Globus pallidus (tissue), 1 donor: ENCODE results near the gene PTPRN2.

ENCODE experiments used
- DNase-seq: peaks from one replicate; pipeline ENCODE4 v3.0.0-alpha.2; 2015; ENCODE audit warnings: low spot score

The PTPRN2 gene

DNA sequence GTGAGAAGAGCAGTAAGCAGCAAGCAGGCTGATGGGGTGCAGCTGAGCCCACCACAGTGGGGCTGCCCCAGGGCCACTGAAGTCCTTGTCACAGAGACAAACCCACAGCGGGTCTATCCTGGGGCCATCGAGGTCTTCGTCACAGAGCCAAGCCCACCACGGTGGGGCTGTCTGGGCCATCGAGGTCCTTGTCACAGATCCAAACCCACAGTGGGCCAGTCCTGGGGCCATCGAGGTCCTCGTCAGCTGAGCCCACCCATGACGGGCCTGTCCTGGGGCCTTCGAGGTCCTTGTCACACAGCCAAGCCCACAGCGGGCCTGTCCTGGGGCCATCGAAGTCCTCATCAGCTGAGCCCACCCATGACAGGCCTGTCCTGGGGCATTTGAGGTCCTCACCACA is 700.9 kb downstream of the PTPRN2 start:
- DNase-seq, result no peak

DNA sequence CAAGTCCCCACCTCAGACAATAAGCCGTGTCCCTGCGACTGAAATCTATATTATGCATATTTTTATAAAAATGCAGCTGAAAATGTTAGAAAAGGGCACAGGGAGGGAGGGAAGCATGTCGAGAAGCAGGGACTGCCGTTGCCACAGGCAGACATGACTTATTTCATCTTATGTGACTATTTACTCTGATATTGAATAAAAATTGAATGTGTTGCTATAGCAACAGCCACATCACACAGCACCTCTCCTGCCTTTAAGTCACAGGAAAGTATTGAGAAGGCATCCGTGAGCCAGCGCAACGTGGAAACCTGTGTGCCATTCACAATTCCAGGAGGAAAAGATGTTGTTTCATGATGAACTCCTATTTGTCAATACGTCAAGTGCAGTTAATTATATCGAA is 701.4 kb downstream of the PTPRN2 start:
- no peak for DNase-seq

DNA sequence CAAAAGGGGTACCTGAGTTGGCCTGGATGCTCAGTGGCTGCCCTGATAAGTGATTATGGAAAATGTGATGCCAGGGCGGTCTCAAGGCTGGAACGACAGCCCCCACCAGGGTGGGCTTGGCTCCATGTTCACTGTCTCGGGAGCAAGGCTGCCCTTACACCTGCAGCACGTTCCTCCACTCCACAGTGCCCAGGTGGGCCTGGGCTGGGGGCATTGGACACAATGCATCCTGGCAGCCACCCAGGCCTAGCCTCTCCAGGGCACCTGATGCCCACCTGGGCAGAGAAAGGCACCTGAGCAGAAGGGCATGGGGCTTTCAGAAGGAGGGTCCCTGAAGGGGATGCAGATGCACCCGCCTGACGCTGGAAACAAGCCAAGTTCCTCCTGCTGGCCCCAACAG is 702.5 kb downstream of the PTPRN2 start:
- no peak for DNase-seq

DNA sequence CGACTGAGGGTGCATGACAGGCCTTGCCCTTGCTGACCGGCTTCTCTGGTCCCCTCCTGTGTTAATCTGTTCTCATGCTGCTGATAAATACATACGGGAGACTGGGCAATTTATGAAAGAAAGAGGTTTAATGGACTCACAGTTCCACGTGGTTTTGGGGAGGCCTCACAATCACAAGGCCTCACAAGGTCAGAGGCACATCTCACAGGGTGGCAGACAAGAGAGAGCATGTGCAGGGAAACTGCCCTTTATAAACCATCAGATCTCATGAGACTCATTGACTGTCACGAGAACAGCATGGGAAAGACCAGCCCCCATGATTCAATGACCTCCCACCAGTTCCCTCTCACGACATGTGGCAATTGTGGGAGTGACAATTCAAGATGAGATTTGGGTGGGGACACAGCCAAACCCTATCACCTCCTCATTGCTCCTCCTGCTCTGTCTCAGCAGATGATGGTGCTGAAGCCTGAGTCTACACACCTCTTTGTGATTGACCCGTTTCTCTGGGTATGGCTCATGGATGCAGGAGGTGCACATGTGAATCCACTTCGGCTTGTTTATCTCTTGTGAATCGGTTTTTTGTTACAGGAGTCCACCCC is 703.1 kb downstream of the PTPRN2 start:
- no peak for DNase-seq

DNA sequence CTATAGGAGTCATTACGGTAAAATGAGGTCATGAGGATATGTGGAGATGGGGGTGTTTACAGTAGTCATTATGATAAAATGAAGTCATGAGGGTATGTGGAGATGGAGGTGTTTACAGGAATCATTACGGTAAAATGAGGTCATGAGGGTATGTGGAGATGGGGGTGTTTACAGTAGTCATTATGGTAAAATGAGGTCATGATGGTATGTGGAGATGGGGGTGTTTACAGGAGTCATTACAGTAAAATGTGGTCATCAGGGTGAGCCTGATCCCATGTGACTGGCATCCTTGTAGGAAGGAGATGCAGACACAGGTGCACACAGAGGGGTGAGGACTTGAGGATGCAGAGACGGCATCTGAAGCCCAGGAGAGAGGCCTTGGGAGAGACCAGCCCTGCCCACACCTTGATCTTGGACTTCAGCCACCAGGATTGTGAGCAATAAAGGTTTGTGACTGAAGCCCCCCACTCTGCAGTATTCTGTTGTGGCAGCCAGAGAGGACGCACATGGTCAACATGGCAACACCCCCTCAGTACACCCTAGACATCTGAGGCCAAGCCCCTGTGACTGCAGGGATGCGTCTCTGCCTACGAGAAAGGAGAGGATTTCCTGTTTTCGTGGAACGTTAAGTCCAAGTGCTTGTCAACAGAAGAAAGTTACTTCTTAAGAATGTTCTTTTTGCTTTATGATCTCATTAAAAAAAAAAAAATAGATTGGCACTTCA is 706.4 kb downstream of the PTPRN2 start:
- DNase-seq, result no peak

DNA sequence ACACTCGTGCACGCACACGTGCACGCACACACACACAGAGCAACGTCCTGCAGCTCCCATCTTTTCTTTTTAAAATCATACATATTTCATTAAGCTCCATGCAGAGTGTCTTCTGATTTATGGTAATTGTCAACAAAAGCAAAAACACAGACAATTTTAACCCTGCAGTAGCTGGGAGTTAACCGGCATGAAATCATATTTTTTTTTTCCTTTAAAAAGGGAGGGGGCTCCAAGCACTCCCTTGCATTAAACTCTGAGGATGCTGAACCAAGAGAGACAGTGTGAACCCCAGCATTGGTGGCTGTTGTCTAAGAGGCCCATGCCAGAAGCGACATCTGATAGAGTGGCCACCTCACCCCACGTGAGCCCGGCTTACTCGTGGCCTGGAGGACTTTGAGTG is 708.2 kb downstream of the PTPRN2 start:
- DNase-seq, result no peak

DNA sequence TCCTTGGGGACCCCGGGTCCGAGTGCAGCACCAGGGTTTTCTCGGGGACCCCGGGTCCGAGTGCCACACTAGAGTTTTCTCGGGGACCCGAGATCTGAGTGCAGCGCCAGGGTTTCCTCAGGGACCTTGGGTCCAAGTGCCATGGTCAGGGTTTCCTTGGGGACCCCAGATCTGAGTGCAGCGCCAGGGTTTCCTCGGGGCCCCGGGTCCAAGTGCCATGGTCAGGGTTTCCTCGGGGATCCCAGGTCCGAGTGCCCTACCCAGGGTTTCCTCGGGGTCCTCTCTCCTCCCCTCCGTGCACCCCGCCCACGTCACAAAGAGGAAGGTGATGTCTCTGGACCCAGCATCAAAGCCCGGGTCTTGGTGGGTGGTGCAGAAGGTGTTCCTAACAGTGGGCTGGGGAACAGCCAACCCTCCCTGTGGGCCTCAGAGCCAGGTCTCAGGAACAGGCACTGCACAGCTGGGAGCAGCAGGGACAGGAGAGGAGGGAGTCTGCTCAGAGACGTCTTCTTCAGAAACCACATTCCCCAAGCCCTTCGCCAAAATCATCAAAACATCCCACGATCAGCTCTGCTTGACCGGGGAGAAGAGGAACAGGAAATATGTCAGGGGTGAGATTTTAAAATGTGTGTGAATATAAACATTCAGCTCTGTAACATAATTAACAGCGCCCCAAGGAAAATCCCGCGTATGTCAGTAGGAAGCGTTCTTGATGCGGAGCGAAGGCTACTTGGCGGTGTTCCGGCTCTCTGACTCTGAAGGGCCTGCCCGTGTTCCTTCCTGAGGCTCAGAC is 710.1 kb downstream of the PTPRN2 start:
- DNase-seq, result no peak

DNA sequence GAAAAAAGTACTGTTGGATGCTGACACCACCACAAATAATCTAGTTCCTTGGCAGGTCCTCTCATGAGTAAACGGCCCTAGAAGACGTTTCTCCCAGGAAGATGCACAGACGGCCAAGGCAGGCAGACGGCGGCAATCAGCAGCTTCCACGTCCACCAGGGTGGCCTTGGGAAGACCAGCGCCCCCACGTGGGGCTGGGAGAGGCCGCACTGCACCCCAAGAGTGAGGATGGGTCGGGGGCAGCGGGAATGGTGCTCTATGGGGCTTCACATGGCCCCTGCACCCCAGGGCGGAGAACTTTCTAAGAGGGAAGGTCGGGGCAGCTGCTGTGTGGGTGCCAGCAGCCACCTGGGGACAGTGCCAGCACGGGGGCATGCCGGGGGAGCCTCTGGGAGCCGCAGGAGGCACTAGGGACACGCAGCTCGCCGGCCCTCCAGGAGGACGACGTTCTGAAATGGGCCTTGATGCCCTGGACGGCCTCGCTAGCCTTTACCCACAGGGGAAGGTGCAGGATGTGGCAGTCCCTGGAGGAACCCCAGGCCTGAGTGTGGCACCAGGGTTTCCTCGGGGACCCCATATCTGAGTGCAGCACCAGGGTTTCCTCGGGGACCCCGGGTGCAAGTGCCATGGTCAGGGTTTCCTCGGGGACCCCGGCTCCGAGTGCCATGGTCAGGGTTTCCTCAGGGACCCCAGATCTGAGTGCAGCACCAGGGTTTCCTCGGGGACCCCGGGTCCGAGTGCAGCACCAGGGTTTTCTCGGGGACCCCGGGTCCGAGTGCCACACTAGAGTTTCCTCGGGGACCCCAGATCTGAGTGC is 710.9 kb downstream of the PTPRN2 start:
- DNase-seq, result no peak

DNA sequence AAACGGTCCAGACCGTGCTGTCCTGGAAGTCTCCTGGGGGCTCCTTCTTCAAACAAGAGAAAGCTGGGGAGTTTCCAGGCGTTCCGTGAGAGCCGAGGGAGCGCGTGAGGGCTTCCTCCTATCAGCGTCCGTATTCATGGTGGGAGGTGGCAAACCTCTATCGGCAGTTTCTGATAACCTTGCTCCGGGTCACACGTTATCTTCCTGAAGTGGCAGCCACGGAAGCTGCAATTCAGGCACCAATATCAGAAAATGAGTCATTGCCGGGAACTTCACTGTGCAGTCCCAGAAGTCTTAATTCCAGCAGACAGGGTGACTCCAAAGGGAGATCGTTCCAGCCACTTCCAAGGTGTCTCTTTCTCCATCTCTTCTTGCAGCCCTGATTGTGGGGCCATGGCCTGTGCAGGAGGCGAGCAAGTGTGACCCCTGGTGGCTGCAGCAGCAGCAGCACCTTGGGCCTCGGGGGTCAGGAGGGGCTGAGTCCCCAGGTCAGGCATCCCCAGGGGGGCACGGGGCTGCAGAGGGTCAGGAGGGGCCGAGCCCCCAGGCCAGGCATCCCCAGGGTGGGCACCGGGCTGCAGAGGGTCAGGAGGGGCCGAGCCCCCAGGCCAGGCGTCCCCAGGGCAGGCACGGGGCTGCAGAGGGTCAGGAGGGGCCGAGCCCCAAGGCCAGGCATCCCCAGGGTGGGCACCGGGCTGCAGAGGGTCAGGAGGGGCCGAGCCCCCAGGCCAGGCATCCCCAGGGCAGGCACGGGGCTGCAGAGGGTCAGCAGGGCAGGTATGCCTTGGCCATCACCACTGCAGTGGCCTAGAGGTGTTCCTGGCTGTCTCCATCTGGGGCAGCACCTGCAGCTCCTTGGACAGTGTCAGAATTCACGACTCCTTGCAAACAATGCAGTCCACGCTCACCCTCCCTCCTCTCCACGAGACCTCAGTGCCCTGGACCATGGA is 712.1 kb downstream of the PTPRN2 start:
- no peak for DNase-seq

DNA sequence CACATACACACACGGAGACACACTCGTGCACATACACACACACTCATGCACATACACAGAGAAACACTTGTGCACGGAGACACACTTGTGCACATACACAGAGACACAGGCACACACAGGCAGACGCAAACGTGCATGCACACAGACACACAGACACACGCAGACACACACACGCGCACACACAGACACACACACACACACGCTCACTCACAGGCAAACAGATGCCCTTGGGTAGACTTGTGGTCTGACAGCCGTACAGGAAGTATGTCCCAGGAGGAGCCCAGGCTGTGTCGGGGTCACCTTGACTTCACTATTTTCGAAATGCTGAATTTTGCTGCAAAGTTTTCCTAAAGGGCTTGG is 712.8 kb downstream of the PTPRN2 start:
- no peak for DNase-seq

DNA sequence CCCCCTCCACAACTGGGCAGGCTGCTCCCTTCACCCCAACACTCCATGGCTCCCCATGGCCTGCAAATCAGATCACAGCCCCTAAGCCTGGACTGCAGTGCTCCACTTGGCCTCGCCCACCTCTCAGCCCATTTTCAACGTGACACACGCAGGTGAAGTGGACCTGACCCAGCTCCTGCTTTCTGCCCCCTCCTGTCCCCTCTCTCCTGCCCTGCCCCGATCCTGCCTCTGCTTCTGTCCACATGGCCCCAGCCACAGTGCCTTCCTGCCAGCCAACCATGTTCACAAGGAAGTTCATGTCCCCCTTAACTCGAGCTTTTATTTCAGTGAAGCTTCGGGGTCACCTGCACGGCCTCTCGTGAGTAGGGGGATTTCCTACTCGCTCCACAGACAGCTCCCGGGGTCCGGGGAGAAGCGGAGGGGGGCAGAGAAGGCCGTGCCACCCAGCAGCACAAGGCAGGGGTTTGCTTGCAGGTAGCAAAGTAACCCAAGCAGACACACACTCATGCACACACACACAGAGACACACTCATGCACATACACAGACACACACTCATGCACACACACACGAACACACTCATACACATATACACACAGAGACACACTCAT is 713.3 kb downstream of the PTPRN2 start:
- no peak for DNase-seq

DNA sequence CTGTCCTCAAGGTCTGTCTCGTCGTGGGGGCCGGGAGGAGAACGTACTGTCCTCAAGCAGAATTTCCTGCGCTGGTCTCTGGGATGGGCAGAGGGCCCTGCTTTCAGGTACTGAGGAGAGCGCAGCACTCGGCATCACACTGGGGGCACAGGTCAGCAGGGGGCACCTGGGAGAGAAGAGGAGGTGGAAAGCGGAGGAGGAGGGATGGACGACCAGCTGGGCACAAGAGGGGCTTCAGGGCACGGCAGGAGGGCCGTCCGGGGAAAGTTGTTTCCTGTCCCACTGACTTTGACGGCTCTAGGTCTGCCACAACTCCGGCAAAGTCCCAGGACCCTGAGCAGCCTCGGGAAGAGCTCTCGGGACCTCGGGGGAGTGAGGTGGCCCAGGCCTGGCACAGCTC is 714.0 kb downstream of the PTPRN2 start:
- no peak for DNase-seq

DNA sequence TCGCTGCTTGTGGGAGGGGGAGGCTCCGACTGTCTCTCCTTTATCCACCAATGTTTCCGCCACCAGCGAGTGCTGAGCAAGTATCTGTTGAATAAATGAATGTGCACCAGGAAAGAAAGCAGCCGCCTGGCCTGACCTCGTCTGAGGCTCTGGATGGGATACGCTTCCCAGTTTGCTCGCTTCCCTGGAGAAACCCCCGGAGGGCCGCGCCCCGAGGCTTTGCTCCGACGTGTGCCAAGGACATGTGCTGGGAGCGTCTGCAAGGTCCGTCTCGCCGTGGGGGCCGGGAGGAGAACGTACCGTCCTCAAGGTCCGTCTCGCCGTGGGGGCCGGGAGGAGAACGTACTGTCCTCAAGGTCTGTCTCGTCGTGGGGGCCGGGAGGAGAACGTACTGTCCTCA is 714.4 kb downstream of the PTPRN2 start:
- DNase-seq, result no peak

DNA sequence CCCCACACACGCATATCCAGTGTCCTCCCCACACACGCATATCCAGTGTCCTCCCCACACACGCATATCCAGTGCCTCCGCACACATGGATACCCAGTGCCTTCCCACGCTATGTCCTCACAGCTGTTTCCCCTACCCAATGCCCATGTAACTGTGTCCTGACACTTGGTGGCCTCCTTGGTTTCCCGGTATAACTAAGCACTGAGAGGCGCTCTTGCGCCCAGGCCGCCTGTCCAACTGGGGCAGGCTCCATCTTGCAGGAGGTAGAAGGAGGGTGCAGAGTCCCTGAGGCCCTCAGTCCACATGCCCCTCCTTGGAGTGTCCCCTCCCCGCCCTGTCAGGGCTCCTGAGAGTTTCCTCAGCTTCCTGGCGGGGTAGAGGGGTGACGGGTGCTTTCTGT is 715.2 kb downstream of the PTPRN2 start:
- DNase-seq, result no peak

DNA sequence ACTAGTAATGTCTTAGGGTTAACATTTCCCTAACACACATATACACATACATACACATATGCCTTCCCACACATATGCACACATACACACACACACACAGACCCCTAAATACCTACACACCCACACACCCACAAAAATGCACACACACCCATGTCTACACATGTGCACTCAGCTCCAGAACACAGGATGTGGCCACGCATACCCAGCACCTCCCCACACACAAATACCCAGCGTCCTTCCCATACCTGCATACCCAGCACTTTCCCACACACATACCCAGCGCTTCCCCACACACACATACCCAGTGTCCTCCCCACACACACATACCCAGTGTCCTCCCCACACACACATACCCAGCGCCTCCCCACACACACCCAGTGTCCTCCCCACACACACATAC is 715.9 kb downstream of the PTPRN2 start:
- DNase-seq, result no peak

DNA sequence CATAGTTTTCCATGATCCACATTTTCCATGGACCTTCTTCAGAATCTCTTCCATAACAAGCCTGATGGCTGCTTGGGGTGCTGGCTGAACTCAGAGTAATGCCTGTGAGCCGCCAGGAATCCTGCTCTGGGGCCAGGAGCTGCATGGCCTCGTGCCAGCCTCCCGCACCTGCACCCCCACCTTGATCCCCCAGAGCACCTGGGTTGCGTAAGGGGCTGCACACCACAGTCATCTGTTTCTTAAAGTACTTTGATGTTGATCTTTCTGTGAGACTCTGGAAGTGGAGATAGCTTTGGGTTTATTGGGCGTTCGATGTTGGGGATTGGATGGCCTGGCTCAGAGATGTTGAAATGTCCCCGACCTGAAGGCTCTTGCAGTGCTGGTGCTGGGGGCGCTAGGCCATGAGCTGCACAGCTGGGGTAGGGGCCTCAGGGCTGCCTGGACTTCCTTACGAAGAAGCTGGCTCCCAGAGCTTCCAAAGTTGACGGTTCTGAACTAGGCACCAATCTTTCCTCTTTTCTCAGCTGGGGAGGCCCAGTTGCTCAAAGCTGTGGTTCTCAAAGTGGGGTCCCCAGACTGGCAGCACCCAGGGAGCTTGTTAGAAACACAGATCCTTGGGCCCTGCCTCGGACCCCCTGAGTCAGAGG is 716.9 kb downstream of the PTPRN2 start:
- DNase-seq, result no peak

DNA sequence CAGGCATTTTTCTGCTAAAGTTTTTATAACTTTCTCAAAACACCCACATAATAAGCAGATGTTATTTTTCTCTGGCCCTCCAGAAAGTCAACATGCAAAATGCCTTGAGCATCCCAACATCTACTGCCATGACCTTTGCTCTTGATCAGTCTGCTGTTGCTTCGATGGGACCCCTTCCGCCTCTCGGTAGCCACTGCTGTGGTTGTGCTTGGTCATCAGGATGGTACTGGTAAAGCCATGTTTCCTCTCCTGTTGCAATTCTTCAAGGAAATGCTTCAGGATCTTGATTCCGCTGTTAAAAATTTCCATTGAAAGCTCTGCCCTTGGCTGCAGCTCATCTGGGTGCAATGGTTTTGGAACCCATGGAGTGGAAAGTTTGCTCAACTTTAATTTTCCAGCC is 717.8 kb downstream of the PTPRN2 start:
- DNase-seq, result no peak

DNA sequence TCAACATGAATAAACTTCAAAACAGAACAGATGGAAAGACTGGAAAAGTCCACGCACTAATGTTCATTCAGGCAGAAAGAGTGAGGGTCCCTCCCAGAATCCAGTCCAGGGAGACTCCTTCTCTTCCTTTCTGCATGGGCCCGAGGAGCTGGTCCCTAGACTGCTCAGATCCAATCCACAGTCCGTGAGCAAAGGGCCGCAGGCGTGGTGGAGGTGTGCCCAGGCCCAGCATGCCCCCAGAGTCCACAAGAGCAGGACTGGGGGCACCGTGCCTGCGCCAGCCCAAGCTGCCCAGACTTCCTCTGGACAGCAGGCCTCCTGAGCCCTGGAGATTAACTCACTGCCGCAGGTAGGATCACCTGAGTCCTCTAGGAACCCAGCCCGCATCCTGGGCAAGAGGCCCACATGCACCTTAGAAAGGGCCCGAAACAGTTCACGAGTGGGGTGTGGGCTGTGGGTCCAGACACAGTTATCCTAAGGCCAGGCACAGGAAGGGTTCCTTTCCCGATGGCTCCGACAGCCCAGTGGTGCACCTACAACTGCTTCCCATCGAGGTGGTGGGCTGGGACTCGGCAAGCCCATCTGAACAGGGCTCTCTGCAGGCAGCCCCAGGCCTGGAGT is 719.8 kb downstream of the PTPRN2 start:
- DNase-seq, result no peak

DNA sequence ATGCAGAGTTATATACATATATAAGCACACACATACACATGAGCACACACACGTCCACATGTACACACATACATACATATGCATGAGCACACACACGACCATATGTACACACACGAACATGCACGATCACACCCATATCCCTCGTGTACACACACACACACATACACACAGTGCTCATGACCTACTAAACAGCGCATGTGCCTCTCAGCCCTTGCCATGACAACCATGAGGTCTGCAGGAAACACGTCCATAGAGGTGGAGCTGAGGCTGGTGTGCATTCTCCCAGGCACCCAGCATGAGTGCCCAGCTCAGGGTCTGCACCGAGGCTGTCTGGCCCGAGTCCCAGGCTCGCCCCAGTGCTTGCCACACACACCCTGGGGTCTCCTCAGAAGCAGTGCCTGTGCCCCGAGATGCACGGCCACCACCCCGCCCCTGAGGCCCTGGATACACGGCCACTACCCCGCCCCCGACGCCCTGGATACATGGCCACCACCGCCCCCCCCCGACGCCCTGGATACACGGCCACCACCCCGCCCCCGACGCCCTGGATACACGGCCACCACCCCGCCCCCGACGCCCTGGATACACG is 721.2 kb downstream of the PTPRN2 start:
- no peak for DNase-seq
